NCI-H2196 treated with DMSO at 0.1 percent for 48 hours (cell line): ENCODE results near the gene IFIT3.
"Not testable (repeated sequence)": the region's sequence is repeated elsewhere in the genome, so short reads cannot be mapped to it uniquely, and the experiment has no call there.

Source experiments
- DNase-seq: peaks from one replicate; lab custom pipeline; 2025; ENCODE audit not compliant: unreplicated experiment; lab: John Stamatoyannopoulos, UW

IFIT3 gene

DNA sequence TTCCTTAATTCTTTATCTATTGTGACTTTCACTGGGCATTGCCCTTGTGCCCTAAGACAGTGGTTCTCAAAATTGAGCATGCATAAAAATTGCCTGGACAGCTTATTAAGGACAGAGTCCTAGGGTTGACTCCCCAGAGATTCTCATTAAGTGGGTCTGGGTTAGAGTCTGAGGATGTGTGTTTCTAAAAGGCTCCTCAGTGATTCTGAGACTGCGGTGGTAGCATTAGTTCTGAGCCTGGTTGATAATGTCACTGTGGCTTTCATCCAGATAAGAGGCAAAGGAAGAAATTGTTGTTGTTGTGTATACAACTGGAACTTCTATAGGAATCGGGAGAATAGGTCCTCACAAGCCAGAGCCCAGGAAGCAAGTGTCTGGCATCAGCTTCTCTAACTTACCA, 24.6 kb upstream of the IFIT3 start:
- no peak for DNase-seq

DNA sequence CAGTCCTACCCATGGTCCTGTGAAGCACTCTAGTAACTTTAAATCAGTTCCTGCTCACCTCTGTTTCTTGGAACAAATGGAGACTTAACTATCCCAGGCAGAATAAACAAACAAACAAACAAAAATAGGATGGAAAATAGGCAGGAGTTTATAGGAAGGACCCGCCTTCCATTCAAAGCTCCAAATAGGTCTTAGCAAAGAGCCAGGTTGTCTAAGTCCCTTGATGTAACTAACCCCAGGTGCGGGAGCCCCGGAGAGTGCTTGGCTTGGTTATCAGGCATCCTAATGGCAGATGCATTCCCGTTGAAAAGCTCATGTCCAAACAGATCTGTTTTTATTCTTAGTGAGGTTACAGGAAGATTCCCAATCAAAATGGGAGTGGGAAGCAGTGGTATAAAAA, 23.8 kb upstream of the IFIT3 start:
- no peak for DNase-seq

DNA sequence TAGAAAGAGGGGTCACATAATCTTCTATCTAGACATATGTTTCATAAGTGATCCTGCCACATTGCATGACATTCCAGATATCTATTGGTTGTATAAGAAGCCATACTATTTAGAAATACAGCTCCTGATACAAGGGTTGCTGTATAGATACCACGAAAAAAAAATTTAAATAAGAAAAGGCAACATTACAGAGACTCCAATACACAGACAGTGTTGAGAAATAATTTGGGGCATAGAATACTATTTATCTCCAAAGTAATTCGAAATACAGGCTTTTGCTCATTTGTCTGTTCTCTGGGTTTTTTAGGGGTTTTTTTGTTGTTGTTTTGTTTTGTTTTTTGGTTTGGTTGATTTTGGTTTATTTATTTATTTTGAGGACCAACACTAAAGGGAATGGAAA, 23.4 kb upstream of the IFIT3 start:
- DNase-seq, result no peak

DNA sequence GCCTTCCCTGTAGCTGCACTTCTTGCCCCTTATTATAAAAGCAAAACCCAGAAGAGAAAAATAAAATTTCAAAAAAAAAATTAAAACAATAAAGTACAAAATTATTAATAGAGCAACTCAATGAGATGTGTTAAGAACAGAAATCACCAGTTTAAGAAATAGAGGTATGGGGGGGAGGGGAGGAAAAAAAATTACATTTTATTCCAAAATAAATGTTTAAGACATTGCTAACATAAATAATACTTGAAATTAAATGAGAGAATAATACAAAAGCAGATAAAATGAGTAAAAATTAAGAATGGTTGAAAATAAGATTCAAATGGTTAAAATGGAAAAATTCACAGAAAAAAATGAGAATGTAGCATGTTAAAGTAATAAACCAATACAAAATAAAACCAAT, 22.9 kb upstream of the IFIT3 start:
- DNase-seq, result no peak

DNA sequence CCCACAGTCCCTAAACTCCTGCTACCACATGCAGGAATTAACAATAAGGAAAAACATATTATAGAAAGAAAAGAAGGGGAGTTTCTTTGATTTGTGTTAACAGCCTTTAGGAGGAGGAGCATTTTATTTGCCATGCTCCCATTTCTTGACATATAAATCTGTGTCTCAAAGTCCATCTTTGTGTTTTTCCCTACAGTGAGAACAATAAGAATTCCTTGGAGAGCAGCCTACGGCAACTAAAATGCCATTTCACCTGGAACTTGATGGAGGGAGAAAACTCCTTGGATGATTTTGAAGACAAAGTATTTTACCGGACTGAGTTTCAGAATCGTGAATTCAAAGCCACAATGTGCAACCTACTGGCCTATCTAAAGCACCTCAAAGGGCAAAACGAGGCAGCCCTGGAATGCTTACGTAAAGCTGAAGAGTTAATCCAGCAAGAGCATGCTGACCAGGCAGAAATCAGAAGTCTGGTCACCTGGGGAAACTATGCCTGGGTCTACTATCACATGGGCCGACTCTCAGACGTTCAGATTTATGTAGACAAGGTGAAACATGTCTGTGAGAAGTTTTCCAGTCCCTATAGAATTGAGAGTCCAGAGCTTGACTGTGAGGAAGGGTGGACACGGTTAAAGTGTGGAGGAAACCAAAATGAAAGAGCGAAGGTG, 21.9 kb upstream of the IFIT3 start:
- DNase-seq, result no peak

DNA sequence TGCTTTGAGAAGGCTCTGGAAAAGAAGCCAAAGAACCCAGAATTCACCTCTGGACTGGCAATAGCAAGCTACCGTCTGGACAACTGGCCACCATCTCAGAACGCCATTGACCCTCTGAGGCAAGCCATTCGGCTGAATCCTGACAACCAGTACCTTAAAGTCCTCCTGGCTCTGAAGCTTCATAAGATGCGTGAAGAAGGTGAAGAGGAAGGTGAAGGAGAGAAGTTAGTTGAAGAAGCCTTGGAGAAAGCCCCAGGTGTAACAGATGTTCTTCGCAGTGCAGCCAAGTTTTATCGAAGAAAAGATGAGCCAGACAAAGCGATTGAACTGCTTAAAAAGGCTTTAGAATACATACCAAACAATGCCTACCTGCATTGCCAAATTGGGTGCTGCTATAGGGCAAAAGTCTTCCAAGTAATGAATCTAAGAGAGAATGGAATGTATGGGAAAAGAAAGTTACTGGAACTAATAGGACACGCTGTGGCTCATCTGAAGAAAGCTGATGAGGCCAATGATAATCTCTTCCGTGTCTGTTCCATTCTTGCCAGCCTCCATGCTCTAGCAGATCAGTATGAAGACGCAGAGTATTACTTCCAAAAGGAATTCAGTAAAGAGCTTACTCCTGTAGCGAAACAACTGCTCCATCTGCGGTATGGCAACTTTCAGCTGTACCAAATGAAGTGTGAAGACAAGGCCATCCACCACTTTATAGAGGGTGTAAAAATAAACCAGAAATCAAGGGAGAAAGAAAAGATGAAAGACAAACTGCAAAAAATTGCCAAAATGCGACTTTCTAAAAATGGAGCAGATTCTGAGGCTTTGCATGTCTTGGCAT, 21.1 kb upstream of the IFIT3 start:
- DNase-seq, result no peak

DNA sequence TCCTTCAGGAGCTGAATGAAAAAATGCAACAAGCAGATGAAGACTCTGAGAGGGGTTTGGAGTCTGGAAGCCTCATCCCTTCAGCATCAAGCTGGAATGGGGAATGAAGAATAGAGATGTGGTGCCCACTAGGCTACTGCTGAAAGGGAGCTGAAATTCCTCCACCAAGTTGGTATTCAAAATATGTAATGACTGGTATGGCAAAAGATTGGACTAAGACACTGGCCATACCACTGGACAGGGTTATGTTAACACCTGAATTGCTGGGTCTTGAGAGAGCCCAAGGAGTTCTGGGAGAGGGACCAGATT, 20.6 kb upstream of the IFIT3 start:
- no peak for DNase-seq

DNA sequence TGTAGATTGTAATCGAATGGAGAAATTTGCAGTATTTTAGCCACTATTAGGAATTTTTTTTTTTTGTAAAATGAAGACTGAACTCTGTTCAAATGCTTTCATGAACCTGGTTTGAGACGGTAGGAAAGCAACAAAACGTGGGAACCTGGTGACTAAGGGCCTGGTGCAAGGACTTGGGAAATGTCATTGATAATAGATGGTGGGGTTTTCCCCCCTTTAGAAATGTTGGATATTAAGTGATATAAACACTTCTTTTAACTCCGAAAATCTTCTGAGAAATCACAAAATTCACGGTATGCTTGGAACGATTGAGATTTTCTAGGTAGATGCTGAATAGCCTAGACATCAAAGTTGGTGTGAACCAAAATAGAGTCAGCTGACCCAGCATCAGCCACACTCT, 19.5 kb upstream of the IFIT3 start:
- no peak for DNase-seq

DNA sequence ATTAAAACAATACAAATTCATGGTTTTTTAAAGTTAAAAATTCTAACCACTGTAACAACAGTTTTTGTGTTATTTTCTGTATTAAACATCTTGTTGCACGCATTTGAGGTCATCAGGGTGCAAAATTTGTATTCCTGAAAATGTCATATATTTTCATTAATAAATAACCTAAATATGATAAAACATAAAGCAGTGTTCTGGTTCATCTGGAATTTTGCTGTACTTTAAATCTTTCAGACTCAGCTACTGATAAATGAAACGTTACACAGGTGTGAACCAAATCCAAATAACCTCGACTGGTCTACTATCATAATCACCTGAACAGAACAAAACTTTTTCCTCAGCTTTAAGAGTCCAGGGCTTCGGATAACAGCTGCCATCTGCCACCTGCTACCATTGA, 19.1 kb upstream of the IFIT3 start:
- no peak for DNase-seq

DNA sequence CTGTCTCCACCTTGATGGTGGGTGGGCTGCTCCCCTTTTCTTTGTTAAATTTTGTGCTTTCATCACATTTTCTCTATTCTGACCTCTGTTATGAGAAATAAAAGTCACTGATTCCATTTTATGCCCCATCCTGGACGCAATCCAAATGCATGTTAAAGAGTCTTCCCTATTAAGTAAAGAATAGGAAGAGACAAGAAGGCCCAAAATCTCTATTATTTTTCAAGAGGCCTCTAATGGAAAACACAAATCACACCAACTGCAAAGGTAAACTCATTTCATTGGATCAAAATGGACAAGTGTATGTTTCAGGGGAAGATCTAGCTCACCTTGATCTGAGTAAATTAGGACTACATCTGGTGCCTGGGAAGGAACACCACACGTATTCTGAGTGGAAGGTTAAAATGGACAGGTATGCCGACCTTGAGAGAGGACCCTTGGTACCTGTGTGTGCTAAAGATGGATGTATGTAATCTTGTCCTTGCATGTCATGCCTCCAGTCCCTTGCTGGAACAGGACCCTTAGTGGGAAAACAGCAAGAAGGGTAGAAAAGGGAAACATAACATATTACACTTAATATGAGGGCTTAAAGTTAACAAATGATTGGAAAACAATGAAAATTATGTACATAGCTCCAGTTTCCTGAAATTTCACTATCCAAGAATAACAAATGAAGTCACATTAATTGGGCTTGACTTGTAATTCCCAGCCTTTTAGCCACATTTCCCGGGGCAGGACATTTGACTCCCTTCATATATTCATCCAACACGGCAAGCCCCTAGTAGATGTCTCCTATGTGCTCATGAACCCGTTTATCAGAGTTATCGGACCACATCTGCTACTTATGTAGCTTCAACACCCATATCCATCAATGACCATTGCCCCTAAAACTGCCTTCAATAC, 18.4 kb upstream of the IFIT3 start:
- DNase-seq, result no peak

DNA sequence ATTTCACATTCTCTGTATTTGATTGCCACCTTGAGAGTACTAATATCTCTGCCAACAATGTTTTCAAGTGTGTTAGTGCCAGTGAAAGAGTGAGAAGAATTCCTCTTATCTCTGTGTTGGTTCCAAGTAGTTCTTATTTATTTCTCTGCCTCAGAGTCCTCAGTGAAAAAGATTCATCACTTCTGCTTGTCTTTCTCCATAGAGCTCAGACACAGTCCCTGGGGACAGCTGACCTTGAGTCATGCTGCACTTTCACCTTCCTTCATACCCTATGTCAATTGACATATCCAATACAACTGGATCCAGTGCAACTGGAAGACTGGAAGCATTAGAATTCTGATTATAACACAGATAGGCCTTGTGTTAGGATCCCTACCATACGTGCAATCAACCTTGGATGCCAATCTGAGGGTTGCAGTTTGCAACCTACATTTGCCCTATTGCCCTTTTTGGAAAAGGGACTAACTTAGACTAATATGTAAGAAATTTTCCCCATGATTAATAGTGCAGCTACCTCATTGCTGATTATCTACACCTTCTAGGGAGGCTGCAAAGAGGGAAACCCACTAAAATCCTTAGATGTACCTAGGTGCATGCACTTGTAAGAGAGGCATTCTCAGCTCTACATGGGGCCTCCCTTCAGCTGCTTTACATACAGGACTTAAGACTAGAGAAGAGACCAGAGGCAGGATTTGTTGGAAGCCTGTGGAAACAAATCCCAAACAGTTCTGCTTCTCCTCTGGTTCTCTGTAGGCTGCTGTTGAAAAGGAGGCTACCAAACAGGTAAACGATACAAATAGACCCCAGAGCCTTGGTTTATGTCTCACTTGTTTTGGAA, 17.5 kb upstream of the IFIT3 start:
- no peak for DNase-seq

DNA sequence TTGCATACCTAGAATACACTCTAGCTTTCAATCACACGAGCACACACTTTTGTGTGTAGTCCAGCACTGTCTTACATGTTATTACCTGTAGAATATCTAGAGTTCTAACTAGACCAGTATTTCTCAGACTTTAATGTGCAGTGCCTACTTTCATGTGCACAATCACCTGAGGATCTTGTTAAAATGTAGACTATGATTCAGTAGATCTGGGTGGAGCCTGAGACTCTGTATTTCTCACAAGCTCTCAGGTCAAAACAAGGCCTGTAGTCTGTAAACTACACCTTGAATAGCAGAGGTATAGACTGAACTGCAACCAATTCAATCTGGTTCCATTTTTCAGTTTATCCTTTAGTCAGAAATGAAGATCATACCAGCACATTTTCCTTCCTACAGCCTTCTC, 14.8 kb upstream of the IFIT3 start:
- DNase-seq, result no peak

DNA sequence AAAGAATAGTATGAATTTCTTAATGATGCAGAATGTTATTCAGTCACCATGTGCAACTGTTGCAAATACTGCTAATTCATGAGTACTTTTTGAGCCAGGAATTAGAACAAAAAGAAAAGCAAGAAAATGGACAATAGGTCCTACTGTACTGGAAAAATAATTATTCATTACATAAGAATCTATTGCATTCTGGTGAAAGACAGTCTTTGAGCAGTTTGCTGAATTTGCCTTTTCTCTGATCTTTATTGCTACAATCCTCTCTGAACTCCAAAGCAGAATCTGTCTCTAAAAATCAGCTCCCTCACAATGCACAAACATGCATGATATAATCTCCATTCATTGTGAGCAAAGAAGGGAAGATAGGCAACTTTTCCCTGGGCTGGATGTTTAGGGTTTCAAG, 13.1 kb upstream of the IFIT3 start:
- no peak for DNase-seq

DNA sequence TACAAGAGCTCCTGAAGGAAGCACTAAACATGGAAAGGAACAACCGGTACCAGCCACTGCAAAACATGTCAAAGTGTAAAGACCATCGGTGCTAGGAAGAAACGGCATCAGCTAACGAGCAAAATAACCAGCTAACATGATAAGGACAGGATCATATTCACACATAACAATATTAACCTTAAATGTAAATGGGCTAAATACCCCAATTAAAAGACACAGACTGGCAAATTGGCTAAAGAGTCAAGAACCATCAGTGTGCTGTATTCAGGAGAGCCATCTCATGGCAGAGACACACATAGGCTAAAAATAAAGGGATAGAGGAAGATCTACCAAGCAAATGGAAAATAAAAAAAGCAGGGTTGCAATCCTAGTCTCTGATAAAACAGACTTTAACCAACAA, 9.8 kb upstream of the IFIT3 start:
- DNase-seq, result not testable (repeated sequence)

DNA sequence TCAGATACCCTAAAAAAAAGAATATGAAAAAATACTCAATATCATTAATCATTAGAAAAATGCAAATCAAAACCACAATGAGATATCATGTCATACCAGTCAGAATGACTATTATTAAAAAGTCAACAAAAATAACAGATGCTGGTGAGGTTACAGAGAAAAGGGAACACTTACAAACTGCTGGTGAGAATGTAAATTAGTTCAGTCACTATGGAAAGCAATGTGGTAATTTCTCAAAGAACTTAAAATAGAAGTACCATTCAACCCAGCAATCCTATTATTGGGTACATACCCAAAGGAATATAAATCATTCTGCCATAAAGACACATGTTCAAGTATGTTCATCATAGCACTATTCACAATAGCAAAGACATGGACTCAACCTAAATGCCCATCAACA, 2.7 kb upstream of the IFIT3 start:
- DNase-seq, result not testable (repeated sequence)

DNA sequence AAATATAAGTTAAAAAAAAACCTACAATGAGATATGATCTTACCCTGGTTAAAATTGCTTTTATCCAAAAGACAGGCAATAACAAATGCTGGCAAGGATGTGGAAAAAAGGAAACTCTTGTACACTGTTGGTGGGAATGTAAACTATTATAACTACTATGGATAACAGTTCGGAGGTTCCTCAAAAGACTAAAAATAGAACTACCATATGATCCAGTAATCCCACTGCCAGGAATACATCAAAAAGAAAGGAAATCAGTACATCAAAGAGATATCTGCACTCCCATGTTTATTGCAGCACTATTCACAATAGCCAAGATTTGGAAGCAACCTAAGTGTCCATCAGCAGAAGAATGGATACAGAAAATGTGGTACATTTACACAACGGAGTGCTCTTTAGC, 1.9 kb upstream of the IFIT3 start:
- DNase-seq, result not testable (repeated sequence)

DNA sequence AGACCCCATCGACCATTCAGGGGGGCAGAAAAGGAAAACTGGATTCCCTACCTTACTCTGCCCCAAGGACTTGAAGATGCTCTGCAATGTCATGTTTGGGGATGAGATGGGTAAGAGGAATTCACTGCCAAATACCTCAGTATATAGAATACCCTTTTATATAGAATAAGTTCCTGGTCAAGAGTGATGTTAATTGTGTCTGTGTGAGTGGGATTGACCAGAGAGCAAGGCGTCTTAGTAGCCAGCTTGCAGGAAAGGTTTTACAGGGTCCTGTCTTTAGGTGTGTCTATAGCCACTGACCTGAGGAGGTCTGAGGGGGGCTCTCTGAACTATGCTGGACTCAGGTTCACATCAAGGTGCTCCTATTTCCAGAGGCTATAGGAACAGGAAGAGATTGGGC, 1.4 kb downstream of the IFIT3 start:
- no peak for DNase-seq

DNA sequence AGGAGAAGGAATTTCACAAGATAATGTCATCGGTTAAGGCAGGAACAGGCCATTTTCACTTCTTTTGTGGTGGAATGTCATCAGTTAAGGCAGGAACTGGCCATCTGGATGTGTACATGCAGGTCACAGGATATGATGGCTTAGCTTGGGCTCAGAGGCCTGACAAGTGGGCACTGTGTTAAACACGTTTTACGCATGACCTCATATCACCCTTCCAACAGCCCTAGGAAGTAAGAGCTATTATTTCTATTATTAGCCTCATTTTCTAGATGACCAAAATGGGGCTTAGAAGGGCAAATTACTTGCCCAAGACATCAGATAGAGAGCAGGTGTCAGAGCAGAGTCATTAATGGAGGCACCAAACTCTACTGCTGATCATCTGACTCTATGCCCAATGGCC, 2.2 kb downstream of the IFIT3 start:
- DNase-seq, result not testable (repeated sequence)

DNA sequence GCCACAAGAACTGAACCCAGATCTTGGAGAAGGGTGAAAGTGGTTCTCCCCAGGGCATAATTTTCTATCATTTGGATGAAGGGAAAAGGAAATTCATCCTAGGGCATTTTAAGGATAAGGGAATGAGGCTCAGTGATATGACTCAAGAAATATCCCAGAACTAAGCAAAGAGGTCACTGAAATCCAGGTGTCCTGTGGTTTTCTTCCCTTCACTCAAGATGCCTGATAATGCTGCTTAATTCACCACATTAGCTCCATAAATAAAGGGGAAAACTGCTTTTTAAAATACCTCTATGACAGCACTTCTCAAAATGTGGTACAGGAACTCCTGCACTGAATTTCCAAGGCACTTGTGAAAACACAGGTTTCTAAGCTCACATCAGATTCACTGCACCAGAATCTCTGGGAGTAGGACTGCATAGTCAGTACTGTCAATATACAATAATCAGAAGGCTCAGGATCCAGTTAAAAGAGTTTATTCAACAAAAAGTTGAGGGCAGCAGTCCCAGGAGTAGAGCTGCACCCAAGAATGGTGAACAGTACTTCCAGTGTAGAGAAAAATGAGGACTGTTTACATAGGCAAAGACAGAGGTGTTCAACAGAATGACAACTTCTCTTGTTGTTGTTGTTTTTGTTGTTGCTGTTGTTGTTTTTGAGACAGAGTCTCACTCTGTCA, 2.9 kb downstream of the IFIT3 start:
- no peak for DNase-seq

DNA sequence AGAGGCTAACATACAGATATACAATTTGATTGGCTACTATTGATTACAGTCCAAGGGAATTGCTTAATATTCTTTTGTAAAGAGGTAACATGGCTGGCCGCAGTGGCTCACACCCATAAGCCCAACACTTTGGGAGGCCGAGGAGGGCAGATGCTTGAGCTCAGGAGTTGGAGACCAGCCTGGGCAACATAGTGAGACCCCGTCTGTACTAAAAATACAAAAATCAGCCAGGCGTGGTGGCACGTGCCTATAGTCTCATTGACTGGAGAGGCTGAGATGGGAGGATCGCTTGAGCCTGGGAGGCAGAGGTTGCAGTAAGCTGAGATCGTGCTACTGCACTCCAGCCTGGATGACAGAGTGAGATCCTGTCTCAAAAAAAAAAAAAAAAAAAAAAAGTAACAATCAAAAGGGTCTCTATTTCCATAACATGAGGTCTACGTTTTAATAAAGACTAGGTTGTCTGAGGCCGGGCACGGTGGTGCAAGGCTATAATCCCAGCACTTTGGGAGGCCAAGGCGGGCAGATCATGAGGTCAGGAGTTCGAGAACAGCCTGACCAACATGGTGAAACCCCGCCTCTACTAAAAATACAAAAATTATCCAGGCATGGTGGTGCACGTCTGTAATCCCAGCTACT, 3.8 kb downstream of the IFIT3 start:
- DNase-seq, result not testable (repeated sequence)
